Kasumi-1 (cell line): ENCODE measurements around the gene MTCH1.
"Not testable (repeated sequence)": the region's sequence is repeated elsewhere in the genome, so short reads cannot be mapped to it uniquely, and the experiment has no call there.

ENCODE experiments used
- DNase-seq, 2 experiments: peaks; one replicate each; lab custom pipeline; 2025; lab: John Stamatoyannopoulos, UW

MTCH1 gene

DNA sequence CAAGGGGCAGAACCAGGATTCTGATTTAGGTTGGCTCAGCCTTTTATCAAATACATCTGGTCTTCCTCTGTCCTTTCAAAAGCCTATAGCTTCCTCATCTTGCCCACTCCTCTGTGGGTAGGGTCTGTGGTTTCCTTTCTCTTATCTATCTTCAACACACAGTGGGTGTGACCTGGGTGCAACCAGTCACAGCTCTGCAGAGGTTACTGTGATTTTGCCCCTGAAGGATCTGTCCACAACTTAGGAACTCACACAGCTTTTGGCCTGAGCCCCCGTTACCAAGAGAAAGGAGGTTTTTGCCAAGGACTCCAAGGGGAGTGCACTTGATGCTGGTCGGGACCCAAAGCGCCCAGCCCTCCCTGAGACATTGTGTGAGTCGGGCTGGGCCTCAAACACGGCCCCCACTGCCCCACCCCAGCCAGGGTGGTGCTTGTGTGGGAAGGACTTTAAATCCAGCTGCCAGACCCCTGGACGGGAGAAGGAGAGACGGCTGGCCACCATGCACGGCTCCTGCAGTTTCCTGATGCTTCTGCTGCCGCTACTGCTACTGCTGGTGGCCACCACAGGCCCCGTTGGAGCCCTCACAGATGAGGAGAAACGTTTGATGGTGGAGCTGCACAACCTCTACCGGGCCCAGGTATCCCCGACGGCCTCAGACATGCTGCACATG is 31.6 kb downstream of the MTCH1 start, which contains the start of gene PI16:
Gene PI16, plus strand, starts transcription at position 477 of the 670 bp plus-strand sequence. Its CDS starts 23 bp downstream, at position 500.
- DNase-seq = peak; percentile 89 to 94

DNA sequence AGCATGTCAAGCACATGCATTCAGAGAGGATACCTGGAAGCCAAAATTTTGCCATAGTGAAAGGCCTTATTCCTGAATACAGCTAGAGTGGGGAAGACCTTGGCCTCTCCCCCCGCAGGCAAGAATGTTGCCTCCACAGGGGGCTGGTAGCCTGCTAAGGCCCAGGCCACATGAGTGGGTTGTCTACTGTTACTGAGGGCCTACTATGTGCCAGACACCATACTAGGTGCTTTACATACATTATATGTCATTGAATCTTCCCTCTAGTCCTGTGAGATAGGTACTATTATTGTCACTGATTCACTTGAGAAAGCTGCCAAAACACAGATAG is 32.1 kb downstream of the MTCH1 start:
- no peak for DNase-seq

DNA sequence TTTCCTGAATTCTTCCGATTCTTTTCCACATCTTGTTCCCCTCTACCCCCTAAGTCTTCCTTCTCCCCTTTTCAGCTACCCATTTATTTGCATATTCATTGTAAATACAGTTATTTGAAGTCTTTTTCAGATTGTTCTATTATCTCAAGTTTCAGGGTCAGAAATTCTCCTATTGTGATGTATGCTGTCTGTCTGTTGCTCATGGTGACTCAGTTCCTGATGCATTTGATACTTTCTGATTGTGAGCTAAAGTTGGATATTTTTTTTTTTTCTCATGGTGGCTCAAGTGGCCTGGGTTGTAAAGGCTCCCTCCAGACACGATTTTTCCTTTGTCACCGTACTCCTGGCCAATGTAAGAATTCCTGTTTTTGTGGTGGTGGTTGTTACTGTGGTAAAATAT is 36.4 kb downstream of the MTCH1 start:
- no peak for DNase-seq

DNA sequence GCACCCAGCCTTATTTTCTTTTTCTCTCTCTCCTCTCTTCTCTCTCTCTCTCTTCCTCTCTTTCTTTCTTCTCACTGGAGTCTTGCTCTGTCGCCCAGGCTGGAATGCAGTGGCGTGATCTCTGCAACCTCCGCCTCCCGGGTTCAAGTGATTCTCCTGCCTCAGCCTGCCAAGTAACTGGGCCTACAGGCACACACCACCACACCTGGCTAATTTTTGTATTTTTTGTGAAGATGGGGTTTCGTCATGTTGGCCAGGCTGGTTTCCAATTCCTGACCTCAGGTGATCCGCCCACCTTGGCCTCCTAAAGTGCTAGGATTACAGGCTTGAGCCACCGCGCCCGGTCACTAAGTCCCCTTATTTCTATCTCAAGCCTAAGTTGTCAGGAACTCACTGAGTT is 36.9 kb downstream of the MTCH1 start:
- DNase-seq = not testable (repeated sequence)

DNA sequence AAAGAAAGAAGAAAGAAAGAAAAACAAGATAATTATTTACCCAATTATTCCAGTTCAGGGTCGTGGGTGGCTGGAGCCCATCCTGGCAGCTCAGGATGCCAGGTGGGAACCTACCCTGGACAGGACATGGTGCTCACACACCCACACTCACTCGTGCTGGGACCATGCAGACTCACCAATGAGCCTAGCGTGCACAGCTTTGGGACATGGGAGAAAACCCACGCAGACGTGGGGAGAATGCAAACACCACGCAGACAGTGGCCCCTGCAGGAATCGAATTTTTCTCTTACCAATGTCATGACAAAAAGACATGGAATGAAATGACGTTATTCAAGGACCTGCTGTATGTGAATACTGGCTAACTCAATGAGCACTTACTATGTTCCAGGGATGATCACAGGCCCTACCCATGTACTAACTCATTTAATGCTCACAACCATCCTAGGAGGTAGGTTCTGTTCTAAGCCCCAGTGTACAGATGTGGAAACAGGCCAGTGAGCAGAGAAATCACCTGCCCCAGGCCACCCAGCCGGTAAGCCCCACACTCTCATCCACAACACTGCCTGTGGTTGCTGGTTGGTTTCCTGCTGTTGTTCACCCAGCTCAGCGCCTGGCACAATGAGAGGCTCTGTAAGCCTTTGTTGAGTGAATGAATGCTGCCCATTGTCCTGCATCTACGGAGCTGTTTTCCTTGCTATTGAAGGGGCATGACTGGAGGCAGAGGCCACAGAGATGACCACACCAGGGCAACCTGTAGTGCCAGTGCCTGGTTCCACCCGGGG is 38.2 kb downstream of the MTCH1 start:
- DNase-seq = no peak

DNA sequence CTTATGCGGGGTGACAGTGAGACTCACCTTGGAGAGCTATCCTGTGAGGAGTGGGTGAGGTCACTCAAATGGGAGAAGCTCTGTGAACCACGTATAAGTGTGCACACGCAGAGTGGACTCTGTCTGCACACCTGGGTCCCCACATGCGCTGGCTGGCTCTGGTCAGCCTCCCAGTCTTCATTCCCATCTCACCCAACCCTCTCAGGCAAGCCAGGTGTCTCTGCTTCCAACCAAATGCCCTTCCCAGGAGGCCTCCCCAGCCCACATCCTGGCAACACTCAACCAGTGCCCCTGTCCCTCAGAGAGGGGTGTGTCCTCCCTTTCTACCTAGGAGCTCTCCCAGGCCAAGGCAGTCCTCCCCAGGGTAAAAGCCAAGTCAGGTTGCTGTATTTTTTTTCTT is 39.5 kb downstream of the MTCH1 start:
- DNase-seq = no peak

DNA sequence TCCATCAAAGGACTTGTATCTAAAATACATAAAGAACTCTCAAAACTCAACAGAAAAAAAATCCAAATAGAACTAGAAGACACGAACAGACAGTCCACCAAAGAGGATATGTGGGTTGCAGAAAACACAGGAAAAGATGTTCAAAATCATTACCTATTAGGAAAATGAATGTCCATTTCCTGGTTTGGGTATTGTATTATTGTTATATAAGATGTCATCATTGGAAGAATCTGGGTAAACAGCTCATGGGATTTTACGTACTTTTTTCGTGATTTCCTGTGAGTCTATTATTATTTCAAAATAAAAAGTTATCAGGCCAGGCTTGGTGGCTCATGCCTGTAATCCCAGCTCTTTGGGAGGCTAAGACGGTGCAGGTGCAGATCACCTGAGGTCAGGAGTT is 40.7 kb downstream of the MTCH1 start:
- DNase-seq = no peak

DNA sequence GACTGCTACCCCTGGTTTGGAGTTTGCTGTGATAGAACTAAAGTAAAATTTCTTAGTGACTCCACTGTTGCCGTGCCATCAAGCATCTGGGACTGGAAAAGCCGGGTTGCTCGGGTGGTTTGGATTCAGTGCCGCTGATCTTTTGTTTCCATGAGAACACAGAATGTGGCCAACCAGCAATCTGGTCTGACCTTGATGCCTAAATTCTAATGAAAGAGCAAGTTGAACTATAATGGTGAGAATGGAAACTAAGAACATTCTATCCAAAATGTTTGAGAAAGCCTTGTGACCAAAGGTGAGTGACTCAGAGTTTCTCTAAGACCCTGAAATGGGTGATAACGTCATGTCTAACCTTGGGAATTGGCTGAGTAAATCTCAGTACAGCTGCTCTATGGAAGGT is 41.3 kb downstream of the MTCH1 start:
- DNase-seq = no peak

DNA sequence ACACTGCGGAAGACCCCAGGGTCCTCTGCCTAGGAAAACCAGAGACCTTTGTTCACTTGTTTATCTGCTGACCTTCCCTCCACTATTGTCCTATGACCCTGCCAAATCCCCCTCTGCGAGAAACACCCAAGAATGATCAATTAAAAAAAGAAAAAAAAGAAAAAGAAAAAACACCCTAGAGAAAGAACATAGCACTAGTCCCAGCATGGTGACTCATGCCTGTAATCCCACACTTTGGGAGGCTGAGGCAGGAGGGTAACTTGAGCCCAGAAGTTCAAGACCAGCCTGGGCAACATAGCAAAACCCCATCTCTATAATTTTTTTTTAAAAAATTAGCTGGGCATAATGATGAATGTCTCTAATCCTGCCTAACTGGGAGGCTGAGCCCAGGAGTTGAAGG is 43.7 kb downstream of the MTCH1 start:
- DNase-seq = not testable (repeated sequence)

DNA sequence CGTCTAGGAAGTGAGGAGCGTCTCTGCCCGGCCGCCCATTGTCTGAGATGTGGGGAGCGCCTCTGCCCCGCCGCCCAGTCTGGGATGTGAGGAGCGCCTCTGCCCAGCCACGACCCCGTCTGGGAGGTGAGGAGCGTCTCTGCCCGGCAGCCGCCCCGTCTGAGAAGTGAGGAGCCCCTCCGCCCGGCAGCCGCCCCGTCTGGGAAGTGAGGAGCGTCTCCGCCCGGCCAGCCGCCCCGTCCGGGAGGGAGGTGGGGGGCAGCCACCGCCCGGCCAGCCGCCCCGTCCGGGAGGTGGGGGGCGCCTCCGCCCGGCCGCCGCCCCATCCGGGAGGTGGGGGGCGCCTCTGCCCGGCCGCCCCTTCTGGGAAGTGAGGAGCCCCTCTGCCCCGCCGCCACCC is 44.4 kb downstream of the MTCH1 start:
- DNase-seq = not testable (repeated sequence)

DNA sequence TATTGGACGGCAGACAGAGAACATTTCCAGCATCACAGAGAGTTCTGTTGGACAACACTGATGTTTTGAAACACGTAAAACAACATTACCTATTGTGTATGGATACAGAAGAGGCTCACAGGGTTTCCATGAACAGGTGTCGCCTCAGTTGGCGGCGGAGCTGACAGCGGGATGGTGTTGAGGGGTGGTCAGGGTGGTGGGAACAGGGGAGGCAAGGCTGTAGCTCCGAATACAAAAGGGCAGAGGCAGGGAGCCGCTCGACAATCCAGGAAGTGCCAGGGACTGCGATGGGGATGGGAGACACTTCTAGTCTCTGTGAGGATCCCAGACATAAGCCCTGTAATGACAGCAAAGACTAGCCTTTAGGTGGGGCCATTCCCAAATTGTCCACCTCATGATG is 46.0 kb downstream of the MTCH1 start:
- no peak for DNase-seq

DNA sequence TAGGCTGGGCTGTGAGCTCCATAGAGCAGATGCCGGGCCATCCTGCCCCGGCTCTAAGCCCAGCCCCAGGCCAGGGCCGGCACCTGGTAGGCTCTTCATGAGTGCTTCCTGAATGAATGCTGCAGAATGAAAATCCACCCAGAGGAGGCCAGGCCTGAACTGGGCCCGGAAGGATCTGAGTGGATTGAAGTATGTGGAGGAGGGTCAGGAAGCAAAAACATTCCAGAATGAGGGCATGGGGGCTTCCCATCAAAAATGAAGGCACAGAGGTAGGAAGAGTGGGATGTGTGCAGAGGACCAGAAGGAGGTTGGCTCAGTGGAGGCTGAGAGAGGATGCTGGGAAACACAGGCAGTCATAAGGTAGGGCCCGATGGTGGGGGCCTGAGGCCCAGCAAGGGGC is 47.0 kb downstream of the MTCH1 start:
- not testable (repeated sequence) for DNase-seq

DNA sequence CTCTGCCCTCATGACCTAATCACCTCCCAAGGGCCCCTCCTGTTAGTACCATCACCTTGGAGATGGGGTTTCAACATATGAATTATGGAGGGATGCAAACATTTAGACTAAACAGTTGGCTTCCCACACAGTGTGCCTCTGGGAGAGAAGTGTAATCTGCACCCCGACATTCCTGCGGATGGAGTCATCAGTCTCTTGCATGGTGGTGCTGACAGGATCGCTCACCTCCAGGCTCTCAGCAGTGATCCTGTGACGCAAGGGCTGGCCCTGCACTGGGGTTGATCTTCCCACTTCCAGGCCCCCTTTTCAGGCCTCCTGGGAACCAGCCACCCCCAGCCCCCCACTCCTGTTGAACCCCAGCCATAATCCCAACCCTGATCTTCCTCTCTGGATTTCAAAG is 47.5 kb downstream of the MTCH1 start:
- DNase-seq = no peak

DNA sequence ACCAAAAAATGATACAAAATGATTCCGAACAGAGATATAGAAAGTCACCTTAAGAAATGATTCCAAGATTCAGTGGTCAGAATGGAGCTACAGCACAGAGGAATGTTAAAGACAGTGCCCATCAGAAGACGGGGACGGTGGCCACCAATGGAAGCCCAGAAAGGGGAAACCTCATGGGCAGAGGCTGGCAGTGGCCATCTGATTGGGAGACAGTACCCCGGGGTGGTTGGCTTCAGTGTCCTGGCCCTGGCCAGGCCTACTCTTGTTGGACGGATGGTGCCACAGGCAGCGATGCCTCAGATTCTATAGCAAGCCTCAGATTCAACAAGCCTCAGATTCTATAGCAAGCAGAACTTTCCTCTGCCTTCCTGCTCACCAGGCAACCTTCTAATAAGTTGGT is 48.1 kb downstream of the MTCH1 start:
- DNase-seq = no peak

DNA sequence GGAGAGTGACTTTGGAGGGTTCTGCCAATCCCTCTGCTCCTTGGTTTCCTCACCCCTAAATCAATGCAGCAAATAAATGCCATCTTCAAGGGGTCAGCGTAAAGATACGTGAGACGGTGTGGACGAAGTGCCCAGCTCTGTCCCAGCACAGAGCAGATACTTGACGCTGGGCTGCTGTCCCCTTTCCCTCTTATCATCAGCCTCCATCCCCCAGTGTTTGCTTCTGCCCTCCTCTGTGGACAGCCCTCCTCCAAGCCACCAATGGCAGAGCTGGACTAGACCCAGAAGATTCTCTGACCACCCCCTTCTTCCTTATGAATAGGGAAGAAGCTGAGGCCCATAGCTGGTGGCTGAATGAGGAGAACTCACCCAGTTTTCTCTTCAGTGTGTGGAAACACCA is 49.2 kb downstream of the MTCH1 start:
- DNase-seq = no peak

DNA sequence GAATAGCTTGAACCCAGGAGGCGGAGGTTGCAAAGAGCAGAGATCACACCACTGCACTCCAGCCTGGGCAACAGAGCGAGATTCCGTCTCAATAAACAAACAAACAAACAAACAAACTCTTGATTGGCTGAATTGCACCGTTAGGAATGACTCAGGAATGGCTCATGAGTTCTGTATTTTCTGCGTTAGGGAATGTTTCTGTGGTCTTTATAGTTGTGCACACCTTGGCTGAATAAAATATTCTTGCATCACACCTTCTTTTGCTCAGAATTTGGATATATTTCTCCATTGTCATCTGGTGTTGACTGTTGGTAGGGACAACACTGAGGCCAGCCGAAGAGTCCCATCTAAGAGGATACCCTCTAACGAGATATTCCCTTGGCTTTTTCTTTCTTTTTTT is 51.1 kb downstream of the MTCH1 start:
- DNase-seq = no peak

DNA sequence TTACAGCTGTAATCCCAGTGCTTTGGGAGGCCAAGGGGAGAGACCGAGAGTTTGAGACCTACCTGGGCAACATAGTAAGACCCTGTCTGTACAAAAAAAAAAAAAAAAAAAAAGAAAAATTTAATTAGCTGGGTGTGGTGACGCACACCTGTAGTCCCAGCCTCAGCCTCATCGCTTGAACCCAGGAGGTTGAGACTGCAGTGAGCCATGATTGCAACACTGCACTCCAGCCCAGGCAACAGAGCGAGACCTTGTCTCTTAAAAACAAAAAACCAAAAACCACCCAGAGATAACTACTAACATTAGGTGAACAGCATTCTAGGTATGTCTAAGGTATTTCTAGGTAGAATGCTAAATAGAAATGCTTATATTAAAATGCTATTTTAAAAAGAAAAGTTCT is 52.5 kb downstream of the MTCH1 start:
- DNase-seq = no peak

DNA sequence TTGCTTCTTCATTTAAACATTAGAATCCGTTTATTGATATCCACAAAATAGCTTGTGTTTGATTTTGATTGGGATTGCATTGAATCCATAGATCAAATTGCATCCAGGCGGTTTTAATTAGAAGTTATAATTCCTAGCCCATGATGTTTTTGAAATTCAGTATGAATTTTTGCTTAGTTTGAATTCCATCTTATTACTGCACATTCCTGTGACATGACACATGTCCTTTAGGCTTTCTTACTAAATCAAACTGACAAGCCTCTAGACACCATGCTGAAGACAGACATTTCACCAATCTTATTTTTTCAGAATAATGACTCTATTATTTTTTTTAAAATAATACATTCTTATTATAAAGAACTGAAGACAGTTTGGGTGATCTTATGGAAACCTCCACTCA is 52.9 kb downstream of the MTCH1 start:
- no peak for DNase-seq

DNA sequence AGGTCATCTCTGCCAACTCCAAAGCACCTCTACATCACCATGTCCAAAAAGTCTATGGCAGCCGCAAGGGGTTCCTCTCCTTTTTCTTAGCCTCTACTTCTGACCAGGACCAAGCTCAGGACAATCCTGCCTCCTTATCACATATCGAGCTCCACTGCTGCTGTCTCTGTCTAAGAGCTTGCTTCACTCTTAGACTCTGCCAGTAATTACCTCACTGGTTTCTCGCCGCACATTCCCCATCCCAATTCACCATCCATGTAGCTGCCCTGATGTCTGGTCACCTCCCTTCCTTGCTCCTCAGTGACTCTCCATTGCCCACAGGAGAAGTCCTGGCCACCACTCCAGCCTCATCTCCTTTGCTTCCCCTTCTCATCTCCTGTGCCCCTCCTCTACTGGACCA is 55.5 kb downstream of the MTCH1 start:
- no peak for DNase-seq

DNA sequence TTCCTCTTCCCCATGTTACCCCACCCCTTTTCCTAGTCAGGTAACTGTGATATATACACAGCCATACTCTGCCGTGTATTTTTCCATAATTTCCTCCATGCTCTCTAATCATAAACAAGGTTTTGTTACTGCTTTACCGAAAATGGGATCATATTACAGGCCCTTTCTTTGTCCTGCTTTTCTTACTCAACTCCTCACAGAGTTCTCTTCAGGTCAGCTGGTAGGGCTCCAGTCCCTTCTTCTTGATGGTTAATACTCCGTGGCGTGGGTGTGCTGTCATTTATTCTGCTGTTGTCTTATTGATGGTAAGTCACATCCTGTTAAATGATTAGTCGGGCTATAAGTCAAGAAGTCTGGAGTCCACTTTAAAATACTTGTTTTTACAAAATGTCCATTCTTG is 56.4 kb downstream of the MTCH1 start:
- no peak for DNase-seq

DNA sequence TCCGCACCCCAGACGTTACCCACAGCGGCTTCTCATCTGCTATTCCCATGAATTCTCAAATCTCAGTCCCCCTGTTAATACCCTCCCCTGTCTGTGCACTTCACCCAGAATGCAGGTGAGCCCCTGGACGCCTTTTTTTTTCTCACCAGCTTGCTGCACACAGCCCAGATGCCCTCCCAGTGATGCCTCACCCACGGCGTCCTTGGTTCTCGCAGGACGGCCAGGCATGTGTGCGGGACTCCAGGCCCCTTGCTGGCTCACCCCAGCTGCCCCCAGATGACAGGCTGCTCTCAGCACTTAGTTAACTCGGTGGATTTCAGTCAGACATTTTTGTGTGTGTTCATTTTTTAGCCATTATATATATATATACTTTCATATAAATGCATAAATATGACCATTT is 56.8 kb downstream of the MTCH1 start:
- DNase-seq = no peak

DNA sequence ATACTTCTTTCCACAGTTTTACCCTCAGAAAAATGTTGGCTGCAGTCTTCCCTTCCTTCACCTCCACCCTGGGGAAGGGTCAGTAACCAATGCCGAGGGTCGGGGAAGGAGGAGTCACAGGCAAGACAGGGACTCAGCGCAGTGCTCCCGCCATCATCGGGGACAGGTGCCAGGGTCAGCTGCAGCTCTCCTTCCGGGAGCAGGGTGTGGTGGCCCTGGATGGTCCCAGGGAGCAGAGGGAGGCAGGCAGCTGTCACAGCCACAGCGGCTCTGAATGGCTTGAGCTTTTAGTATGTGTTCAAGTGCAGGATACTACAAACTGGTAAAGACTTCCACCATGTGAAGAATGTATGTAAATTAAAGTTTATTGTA is 57.5 kb downstream of the MTCH1 start:
- no peak for DNase-seq

DNA sequence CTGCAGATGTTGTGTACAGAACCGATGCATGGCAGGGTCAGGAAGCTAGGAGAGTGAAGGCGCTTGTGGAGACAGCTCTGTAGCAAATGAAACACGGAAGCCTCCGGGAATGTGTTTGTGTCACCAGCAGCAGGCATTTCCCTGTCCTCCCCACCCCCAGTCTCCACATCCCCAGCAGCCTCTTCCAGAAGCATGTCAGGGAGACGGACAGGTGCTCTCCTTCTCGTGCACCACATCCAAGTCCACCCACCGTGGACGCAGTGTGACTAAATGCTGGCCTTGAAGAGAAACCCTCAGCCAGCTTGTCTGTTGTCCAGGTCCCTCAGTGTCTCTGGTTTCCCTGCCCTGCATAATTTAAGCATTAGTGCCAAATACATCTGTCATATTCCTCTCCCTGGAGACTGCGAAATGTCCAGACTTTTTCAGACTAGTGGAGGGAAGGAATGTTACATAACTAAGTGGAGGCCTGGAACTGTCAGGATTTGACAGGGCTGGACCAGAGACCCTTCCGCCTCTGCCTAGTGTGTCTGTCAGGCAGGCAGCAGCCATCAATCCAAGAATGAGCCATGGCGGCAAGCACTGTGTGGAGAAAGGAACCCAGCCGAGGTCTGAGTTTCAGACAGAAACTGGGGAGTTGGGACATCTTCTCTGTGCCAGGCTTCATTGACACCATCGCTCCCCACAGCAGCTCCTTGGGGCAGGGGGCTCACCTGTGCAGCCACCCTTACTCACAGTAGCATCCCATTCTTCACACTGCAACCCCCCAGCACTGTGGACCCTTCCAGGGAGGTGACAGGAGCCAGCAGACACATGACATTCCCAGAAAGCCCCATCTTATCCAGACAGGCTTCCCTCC is 58.1 kb downstream of the MTCH1 start:
- DNase-seq = no peak
